IMR-90 (cell line): ENCODE results near the gene TNFRSF1A.
A peak's percentile ranks its signal among the peaks of the same experiment; 100 is the strongest.

Experiments
- CHD1 ChIP-seq: IDR thresholded peaks from 2 replicates; pipeline ENCODE4 v1.6.1; 2012; ENCODE audit warnings: low read depth, low read length, improper control_type of control experiment
- MAFK ChIP-seq: IDR thresholded peaks from 2 replicates; pipeline ENCODE4 v1.6.1; 2012; ENCODE audit warnings: low read depth, low read length, improper control_type of control experiment
- POLR2A ChIP-seq: IDR thresholded peaks from 2 replicates; pipeline ENCODE4 v1.6.1; 2012; ENCODE audit warnings: mild to moderate bottlenecking, low read depth, low read length
- RFX5 ChIP-seq: IDR thresholded peaks from 2 replicates; pipeline ENCODE4 v1.8.0; 2012; ENCODE audit warnings: low read depth, mild to moderate bottlenecking, low read length, moderate library complexity
- SMC3 ChIP-seq: fragments of 150-350 bp; IDR thresholded peaks from 2 replicates; pipeline ENCODE4 v1.6.1; 2016; ENCODE audit warnings: low read depth, mild to moderate bottlenecking, antibody characterized with exemption, low read length, moderate library complexity
- TF ChIP-seq, protein P1 (sequence below): conservative IDR thresholded peaks from 2 replicates; pipeline ENCODE4 v1.5.1; 2012; ENCODE audit warnings: mild to moderate bottlenecking, low read depth, low read length, improper control_type of control experiment
- TF ChIP-seq, protein P2 (sequence below): fragments of 150-350 bp; IDR thresholded peaks from 2 replicates; pipeline ENCODE4 v1.6.1; 2017; ENCODE audit warnings: mild to moderate bottlenecking, antibody characterized with exemption, low read length, low read depth
- TF ChIP-seq, protein P3 (sequence below): fragments of 150-350 bp; IDR thresholded peaks from 2 replicates; pipeline ENCODE4 v1.6.1; 2016; ENCODE audit warnings: low read depth, mild to moderate bottlenecking, low read length, moderate library complexity, borderline replicate concordance

DNA sequence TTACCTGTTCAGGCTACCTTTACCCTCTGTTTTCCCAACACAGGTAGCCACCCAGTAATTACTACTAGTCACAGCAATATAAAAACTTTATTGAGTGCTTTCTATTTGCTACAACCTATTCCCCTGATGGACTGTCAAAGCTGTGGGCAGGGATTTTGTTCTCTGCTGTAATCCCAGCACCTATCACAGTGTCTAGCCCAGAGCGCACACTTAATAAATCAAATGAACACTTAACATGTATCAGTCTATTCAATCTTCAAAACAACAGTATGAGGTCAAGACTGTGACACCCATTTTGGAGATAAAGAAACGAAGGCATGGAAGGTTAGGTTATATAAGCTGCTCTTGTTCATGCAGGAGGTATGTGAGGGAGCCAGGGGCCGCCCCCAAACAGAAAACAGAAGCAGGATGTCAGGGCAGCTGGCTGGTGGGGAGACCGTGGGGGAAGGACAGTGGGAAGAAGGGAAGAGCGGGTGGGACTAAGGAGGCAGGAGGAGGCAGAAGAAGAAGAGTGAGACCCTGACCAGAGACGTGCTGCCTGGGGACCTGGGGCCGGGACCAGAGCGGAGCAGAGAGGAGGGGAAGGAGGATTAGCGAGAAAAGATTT lies 1.7 kb downstream of the TNFRSF1A start:
- TF ChIP-seq, protein P1, sequence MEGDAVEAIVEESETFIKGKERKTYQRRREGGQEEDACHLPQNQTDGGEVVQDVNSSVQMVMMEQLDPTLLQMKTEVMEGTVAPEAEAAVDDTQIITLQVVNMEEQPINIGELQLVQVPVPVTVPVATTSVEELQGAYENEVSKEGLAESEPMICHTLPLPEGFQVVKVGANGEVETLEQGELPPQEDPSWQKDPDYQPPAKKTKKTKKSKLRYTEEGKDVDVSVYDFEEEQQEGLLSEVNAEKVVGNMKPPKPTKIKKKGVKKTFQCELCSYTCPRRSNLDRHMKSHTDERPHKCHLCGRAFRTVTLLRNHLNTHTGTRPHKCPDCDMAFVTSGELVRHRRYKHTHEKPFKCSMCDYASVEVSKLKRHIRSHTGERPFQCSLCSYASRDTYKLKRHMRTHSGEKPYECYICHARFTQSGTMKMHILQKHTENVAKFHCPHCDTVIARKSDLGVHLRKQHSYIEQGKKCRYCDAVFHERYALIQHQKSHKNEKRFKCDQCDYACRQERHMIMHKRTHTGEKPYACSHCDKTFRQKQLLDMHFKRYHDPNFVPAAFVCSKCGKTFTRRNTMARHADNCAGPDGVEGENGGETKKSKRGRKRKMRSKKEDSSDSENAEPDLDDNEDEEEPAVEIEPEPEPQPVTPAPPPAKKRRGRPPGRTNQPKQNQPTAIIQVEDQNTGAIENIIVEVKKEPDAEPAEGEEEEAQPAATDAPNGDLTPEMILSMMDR: no peak
- TF ChIP-seq POLR2A: peak; percentile 78
- TF ChIP-seq, protein P2, sequence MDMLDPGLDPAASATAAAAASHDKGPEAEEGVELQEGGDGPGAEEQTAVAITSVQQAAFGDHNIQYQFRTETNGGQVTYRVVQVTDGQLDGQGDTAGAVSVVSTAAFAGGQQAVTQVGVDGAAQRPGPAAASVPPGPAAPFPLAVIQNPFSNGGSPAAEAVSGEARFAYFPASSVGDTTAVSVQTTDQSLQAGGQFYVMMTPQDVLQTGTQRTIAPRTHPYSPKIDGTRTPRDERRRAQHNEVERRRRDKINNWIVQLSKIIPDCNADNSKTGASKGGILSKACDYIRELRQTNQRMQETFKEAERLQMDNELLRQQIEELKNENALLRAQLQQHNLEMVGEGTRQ: no peak
- no peak for TF ChIP-seq SMC3
- TF ChIP-seq RFX5: no peak
- peak; percentile 54; the same call in 1 of the 2 replicates for TF ChIP-seq CHD1
- TF ChIP-seq MAFK: no peak
- TF ChIP-seq, protein P3, sequence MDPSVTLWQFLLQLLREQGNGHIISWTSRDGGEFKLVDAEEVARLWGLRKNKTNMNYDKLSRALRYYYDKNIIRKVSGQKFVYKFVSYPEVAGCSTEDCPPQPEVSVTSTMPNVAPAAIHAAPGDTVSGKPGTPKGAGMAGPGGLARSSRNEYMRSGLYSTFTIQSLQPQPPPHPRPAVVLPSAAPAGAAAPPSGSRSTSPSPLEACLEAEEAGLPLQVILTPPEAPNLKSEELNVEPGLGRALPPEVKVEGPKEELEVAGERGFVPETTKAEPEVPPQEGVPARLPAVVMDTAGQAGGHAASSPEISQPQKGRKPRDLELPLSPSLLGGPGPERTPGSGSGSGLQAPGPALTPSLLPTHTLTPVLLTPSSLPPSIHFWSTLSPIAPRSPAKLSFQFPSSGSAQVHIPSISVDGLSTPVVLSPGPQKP: no peak
